Gastroesophageal sphincter (tissue), 3 donors: ENCODE data around the gene KCNJ10.

Source experiments
- EP300 ChIP-seq: sonication (generic); formaldehyde crosslinking; IDR thresholded peaks from one replicate; pipeline ENCODE4 v1.6.1; 2017; ENCODE audit warnings: antibody characterized with exemption, mild to moderate bottlenecking
- POLR2A ChIP-seq, 2 donors: fragments of 450-650 bp; IDR thresholded peaks; one replicate each; pipeline ENCODE4 v1.6.1; 2017; ENCODE audit warnings: antibody characterized with exemption in 2 of 2, mild to moderate bottlenecking in 2 of 2, moderate library complexity in 1 of 2
- POLR2AphosphoS5 ChIP-seq: sonication (generic); formaldehyde crosslinking; IDR thresholded peaks from one replicate; pipeline ENCODE4 v1.6.1; 2017; ENCODE audit warnings: antibody characterized with exemption
- TF ChIP-seq, protein P1 (sequence below), 4 experiments: fragments of 200-600 bp in 2 of 4; fragments of 450-650 bp in 2 of 4; sonication (generic) in 1 of 4; IDR thresholded peaks; one replicate each; pipeline ENCODE4 v1.5.1; 2017 to 2019; ENCODE audit warnings: antibody characterized with exemption in 4 of 4, mild to moderate bottlenecking in 2 of 4, moderate library complexity in 2 of 4

- TF ChIP-seq POLR2AphosphoS5: no peak
- TF ChIP-seq POLR2A (IDR thresholded peaks at IDR 0.05): no peak
- TF ChIP-seq, protein P1, sequence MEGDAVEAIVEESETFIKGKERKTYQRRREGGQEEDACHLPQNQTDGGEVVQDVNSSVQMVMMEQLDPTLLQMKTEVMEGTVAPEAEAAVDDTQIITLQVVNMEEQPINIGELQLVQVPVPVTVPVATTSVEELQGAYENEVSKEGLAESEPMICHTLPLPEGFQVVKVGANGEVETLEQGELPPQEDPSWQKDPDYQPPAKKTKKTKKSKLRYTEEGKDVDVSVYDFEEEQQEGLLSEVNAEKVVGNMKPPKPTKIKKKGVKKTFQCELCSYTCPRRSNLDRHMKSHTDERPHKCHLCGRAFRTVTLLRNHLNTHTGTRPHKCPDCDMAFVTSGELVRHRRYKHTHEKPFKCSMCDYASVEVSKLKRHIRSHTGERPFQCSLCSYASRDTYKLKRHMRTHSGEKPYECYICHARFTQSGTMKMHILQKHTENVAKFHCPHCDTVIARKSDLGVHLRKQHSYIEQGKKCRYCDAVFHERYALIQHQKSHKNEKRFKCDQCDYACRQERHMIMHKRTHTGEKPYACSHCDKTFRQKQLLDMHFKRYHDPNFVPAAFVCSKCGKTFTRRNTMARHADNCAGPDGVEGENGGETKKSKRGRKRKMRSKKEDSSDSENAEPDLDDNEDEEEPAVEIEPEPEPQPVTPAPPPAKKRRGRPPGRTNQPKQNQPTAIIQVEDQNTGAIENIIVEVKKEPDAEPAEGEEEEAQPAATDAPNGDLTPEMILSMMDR (IDR thresholded peaks at IDR 0.05): no peak
- TF ChIP-seq EP300: no peak
Measured at GRCh38 chr1:160009801-160010200, 60.2 kb downstream of the KCNJ10 start.
